Lower leg skin (tissue), 4 donors: ENCODE measurements around the gene CRIP3. TPM values are rescaled to one million over a fixed set of nuclear protein-coding genes. Genes with fewer than 3 reads are reported as not detected.

ENCODE experiments used
- DNase-seq, 2 donors: peaks; one replicate each; pipeline ENCODE4 v3.0.0-alpha.2; 2019; ENCODE audit warnings: low spot score in 2 of 2
- H3K4me3 ChIP-seq: fragments of 200-600 bp; sonication (generic); 2 replicates; pipeline ENCODE4 v1.5.1; 2017; ENCODE audit warnings: mild to moderate bottlenecking, low read depth; ENCODE audit not compliant: poor library complexity, severe bottlenecking
- CTCF ChIP-seq, 3 donors: fragments of 450-650 bp; IDR thresholded peaks; one replicate each; pipeline ENCODE4 v1.5.1; 2016; ENCODE audit warnings: antibody characterized with exemption in 3 of 3, mild to moderate bottlenecking in 3 of 3, moderate library complexity in 2 of 3
- POLR2A ChIP-seq, 2 donors: fragments of 450-650 bp; IDR thresholded peaks; one replicate each; pipeline ENCODE4 v1.6.1; 2016 to 2017; ENCODE audit warnings: antibody characterized with exemption in 2 of 2, mild to moderate bottlenecking in 1 of 2, moderate library complexity in 1 of 2
- WGBS, 2 donors: methylation state at CpG; one replicate each; pipeline ENCODE4 v1.1.5; 2018; 5-methylcytosine and 5-hydroxymethylcytosine counted together
- intact Hi-C: fragments of 100-400 bp; cut with DNase I; formaldehyde crosslinking; loops from one replicate; pipeline ENCODE4 v1.15.0; 2023; ENCODE audit warnings: low total_unique reads
- total RNA-seq, 4 donors: library from RNA; depleted of rRNA; stranded (reverse); fragments of >200 nt; gene quantifications; one replicate each; pipeline ENCODE4 v1.1.0, GENCODE V29; 2016

The CRIP3 gene
- total RNA-seq, 4 donors from 2014 or later, result 0.30 to 4.5 TPM; not detected in 2

- 71 to 84% methylated on average over 1 of the region's 1 CpG for WGBS, 2 donors
- no peak for TF ChIP-seq CTCF (IDR thresholded peaks at IDR 0.05)
- TF ChIP-seq POLR2A (IDR thresholded peaks at IDR 0.05), result no peak
- DNase-seq, result no peak
- intact Hi-C loops, result no loop called here
- H3K4me3 ChIP-seq, result no peak overlapping the region
These were observed 22.8 kb upstream of the CRIP3 start for GRCh38 chr6:43331470-43331869.

GRCh38 chr6:43328528-43328927 lies 19.9 kb upstream of the CRIP3 start:
- H3K4me3 ChIP-seq, result no peak overlapping the region
- DNase-seq, result no peak
- 37 to 52% methylated on average over 1 of the region's 1 CpG for WGBS, 2 donors
- intact Hi-C loops, result no loop called here
- TF ChIP-seq CTCF (IDR thresholded peaks at IDR 0.05) (no peak), POLR2A (IDR thresholded peaks at IDR 0.05) (no peak)

GRCh38 chr6:43325876-43326275 lies 17.2 kb upstream of the CRIP3 start:
- no peak overlapping the region for H3K4me3 ChIP-seq
- 62 to 79% methylated on average over 1 of the region's 1 CpG for WGBS, 2 donors
- intact Hi-C loops, result no loop called here
- DNase-seq, result no peak
- TF ChIP-seq POLR2A (IDR thresholded peaks at IDR 0.05) (no peak), CTCF (IDR thresholded peaks at IDR 0.05) (no peak)

GRCh38 chr6:43318011-43318410 lies 9.4 kb upstream of the CRIP3 start:
- H3K4me3 ChIP-seq, result no peak overlapping the region
- 86 to 92% methylated on average over 2 of the region's 2 CpGs for WGBS, 2 donors
- intact Hi-C loops, result no loop called here
- TF ChIP-seq POLR2A (IDR thresholded peaks at IDR 0.05) (no peak), CTCF (IDR thresholded peaks at IDR 0.05) (no peak)
- no peak for DNase-seq

GRCh38 chr6:43313813-43314212 lies 5.2 kb upstream of the CRIP3 start:
- intact Hi-C loops, result no loop called here
- WGBS, 2 donors, result 92 to 95% methylated on average over 1 of the region's 1 CpG
- DNase-seq, result no peak
- no peak overlapping the region for H3K4me3 ChIP-seq
- TF ChIP-seq CTCF (IDR thresholded peaks at IDR 0.05) (no peak), POLR2A (IDR thresholded peaks at IDR 0.05) (no peak)

- 78 to 85% methylated on average over 3 of the region's 3 CpGs for WGBS, 2 donors
- no peak overlapping the region for H3K4me3 ChIP-seq
- TF ChIP-seq POLR2A (IDR thresholded peaks at IDR 0.05) (no peak), CTCF (IDR thresholded peaks at IDR 0.05) (no peak)
- intact Hi-C loops, result no loop called here
- no peak for DNase-seq
These were observed 3.0 kb upstream of the CRIP3 start for GRCh38 chr6:43311666-43312065.
